ENCODE results near the gene KCNMB1.

KCNMB1 gene

GRCh38 chr5:170347022-170347567 is 42.1 kb downstream of the KCNMB1 start:
- no peak for DNase-seq (ENCODE audit: low read depth)
- no peak overlapping the region for H3K4me3 ChIP-seq (ENCODE audit: low read length)
- TF ChIP-seq CTCF (conservative IDR thresholded peaks at IDR 0.05; ENCODE audit: low read depth, low read length) = no peak

GRCh38 chr5:170345971-170346370 is 43.2 kb downstream of the KCNMB1 start:
- H3K4me3 ChIP-seq (ENCODE audit: low read length) = no peak overlapping the region
- no peak for TF ChIP-seq CTCF (conservative IDR thresholded peaks at IDR 0.05; ENCODE audit: low read depth, low read length)
- no peak for DNase-seq (ENCODE audit: low read depth)

GRCh38 chr5:170343177-170343576 is 46.0 kb downstream of the KCNMB1 start:
- no peak overlapping the region for H3K4me3 ChIP-seq (ENCODE audit: low read length)
- no peak for TF ChIP-seq CTCF (conservative IDR thresholded peaks at IDR 0.05; ENCODE audit: low read depth, low read length)
- no peak for DNase-seq (ENCODE audit: low read depth)

GRCh38 chr5:170342153-170342725 is 46.9 kb downstream of the KCNMB1 start:
- DNase-seq (ENCODE audit: low read depth) = no peak
- TF ChIP-seq CTCF (conservative IDR thresholded peaks at IDR 0.05; ENCODE audit: low read depth, low read length) = no peak
- no peak overlapping the region for H3K4me3 ChIP-seq (ENCODE audit: low read length)

- H3K4me3 ChIP-seq (ENCODE audit: low read length) = no peak overlapping the region
- no peak for DNase-seq (ENCODE audit: low read depth)
- TF ChIP-seq CTCF (conservative IDR thresholded peaks at IDR 0.05; ENCODE audit: low read depth, low read length) = no peak
These were observed 47.6 kb downstream of the KCNMB1 start for GRCh38 chr5:170341545-170341944.

GRCh38 chr5:170339780-170340167 is 49.4 kb downstream of the KCNMB1 start:
- TF ChIP-seq CTCF (conservative IDR thresholded peaks at IDR 0.05; ENCODE audit: low read depth, low read length) = no peak
- DNase-seq (ENCODE audit: low read depth) = no peak
- no peak overlapping the region for H3K4me3 ChIP-seq (ENCODE audit: low read length)

Data from retinal pigment epithelial cell (primary cell).